RWPE2 (cell line): ENCODE measurements around the gene AFG1L.

Experiments used
- ATAC-seq: fragments of 200-7000 bp; cut with Tn5 transposase; 3 replicates; pipeline ENCODE4 v1.9.1; 2021; ENCODE audit warnings: low read depth
- DNase-seq: peaks from one replicate; pipeline ENCODE4 v3.0.0-alpha.2; 2020; ENCODE audit warnings: low spot score
- H3K27ac ChIP-seq: fragments of 450-650 bp; 2 replicates; pipeline ENCODE4 v1.5.1; 2017; ENCODE audit warnings: mild to moderate bottlenecking; ENCODE audit not compliant: poor library complexity, severe bottlenecking
- H3K27me3 ChIP-seq: fragments of 250-450 bp; sonication (Bioruptor Pico); 2 replicates; pipeline ENCODE4 v1.5.1; 2021; ENCODE audit warnings: mild to moderate bottlenecking, moderate library complexity; ENCODE audit not compliant: insufficient read depth, poor library complexity, severe bottlenecking
- H3K36me3 ChIP-seq: fragments of 250-450 bp; sonication (Bioruptor Pico); 2 replicates; pipeline ENCODE4 v1.5.1; 2020; ENCODE audit warnings: low read depth, mild to moderate bottlenecking, moderate library complexity
- H3K4me1 ChIP-seq: fragments of 250-450 bp; sonication (Bioruptor Pico); 2 replicates; pipeline ENCODE4 v1.5.1; 2021; ENCODE audit warnings: mild to moderate bottlenecking, moderate library complexity; ENCODE audit not compliant: insufficient read depth, poor library complexity, severe bottlenecking
- H3K4me3 ChIP-seq: fragments of 250-450 bp; sonication (Bioruptor Pico); 2 replicates; pipeline ENCODE4 v1.5.1; 2021; ENCODE audit warnings: mild to moderate bottlenecking, moderate library complexity; ENCODE audit not compliant: severe bottlenecking
- H3K9me3 ChIP-seq: fragments of 250-450 bp; sonication (Bioruptor Pico); 2 replicates; pipeline ENCODE4 v1.5.1; 2021; ENCODE audit warnings: mild to moderate bottlenecking, moderate library complexity; ENCODE audit not compliant: severe bottlenecking
- CTCF ChIP-seq: fragments of 450-650 bp; IDR thresholded peaks from one replicate; pipeline ENCODE4 v1.5.1; 2017; ENCODE audit warnings: mild to moderate bottlenecking, moderate library complexity; ENCODE audit not compliant: poor library complexity, severe bottlenecking

The AFG1L gene

DNA sequence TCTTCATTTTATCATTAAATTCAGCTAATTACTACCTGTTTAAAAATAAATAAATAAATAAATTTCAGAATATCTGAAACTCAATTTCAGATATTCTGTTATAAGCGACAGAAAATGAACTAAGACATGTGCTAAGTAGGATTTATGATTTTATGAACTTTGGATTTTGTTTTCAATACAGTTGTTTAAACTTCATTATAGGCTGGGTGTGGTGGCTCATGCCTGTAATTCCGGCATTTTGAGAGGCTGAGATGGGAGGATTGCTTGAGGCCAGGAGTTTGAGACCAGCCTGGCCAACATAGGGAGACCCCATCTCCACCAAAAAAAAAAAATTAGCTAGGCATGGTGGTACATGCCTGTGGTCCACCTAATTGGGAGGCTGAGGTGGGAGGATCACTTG is 36.0 kb downstream of the AFG1L start:
- Histone ChIP-seq H3K36me3 (0 out of 2 replicates have a peak, but pooled peaks cover 3% of the 10 kb centered on the region), H3K4me3 (no peak overlapping the region), H3K9me3 (no peaks in the 10 kb centered on the region), H3K27ac (no peak overlapping the region), H3K4me1 (no peaks in the 10 kb centered on the region), H3K27me3 (no peaks in the 10 kb centered on the region)
- ATAC-seq (no peak), DNase-seq (no peak)
- TF ChIP-seq CTCF: no peak

DNA sequence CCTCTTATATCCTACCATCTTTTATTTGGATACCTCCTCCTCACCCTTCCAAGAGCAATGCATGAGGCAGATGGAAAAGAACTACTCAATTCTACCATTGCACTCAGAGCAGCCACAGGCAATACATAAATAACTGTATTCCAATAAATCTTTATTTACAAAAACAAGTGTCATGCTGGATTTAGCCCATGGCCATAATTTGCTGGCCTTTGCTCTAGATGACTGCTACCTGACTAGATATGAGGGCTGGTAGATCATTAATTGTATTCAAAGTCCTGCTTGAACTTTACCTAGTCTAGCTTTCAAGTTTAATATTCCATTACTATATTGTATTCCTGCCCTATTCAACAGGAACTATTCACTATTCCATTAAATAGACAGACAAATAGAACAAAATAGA is 37.1 kb downstream of the AFG1L start:
- Histone ChIP-seq H3K4me1 (no peaks in the 10 kb centered on the region), H3K27me3 (no peaks in the 10 kb centered on the region), H3K4me3 (no peak overlapping the region), H3K27ac (no peak overlapping the region), H3K36me3 (peaks cover 6% of the 10 kb centered on the region; the same call in 1 of the 2 replicates), H3K9me3 (no peaks in the 10 kb centered on the region)
- ATAC-seq: no peak
- no peak for DNase-seq
- TF ChIP-seq CTCF: no peak

DNA sequence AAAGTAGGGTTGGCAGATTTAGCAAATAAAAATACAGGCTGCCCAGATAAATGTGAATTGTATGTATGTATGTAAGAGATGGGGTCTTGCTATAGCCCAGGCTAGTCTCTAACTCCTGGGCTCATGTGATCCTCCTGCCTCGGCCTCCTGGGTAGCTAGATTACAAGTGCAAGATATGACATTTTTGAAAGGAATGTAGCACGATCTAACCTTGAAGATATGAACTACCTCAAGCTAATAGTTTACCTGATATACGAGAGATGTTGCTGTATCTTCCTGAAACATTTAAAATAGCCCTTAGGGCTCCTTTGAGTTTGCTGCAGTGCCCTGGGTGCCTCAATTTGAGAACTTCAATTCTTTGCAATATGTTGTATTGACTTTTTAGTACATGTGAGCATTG is 42.1 kb downstream of the AFG1L start:
- Histone ChIP-seq H3K4me1 (no peaks in the 10 kb centered on the region), H3K27me3 (no peaks in the 10 kb centered on the region), H3K9me3 (no peaks in the 10 kb centered on the region), H3K36me3 (peaks cover 6% of the 10 kb centered on the region; the same call in 1 of the 2 replicates), H3K27ac (no peak overlapping the region), H3K4me3 (no peak overlapping the region)
- no peak for ATAC-seq
- DNase-seq: no peak
- TF ChIP-seq CTCF: no peak

- no peak for TF ChIP-seq CTCF
- DNase-seq: no peak
- H3K4me3 ChIP-seq: no peak overlapping the region
- no peak for ATAC-seq
- H3K4me1 ChIP-seq: no peaks in the 10 kb centered on the region
- H3K27ac ChIP-seq: no peak overlapping the region
- H3K36me3 ChIP-seq: peaks cover 6% of the 10 kb centered on the region; the same call in 1 of the 2 replicates
- no peaks in the 10 kb centered on the region for H3K27me3 ChIP-seq
- H3K9me3 ChIP-seq: no peaks in the 10 kb centered on the region
These were observed 42.9 kb downstream of the AFG1L start for GRCh38 chr6:108337721-108338120.

DNA sequence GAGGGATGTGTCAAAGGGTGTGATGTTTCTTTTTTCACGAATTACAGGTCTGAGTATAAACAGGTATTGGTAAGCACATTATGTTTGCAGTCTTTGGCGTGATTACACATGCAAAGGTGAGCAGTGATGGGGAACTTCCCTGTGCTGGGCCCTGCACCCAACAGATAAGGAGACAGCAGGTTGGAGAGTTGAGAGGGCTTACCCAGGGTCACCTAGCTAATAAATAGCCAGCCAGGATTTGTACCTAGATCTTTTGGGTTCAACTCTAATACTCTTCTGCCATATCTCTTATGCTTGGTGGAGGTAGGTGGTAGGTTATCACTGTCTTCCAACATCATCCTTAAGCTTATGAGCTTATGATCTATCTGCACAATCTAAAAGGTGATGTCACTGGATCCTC is 46.5 kb downstream of the AFG1L start:
- H3K9me3 ChIP-seq: no peaks in the 10 kb centered on the region
- H3K36me3 ChIP-seq: peaks cover 2% of the 10 kb centered on the region; the same call in 1 of the 2 replicates
- no peak for TF ChIP-seq CTCF
- ATAC-seq (no peak), DNase-seq (no peak)
- H3K4me3 ChIP-seq: no peak overlapping the region
- no peaks in the 10 kb centered on the region for H3K4me1 ChIP-seq
- H3K27ac ChIP-seq: no peak overlapping the region
- no peaks in the 10 kb centered on the region for H3K27me3 ChIP-seq
